NK-92 treated with Interleukin-12 subunit alpha and Interleukin-12 subunit beta, amount 100 ng/mL, for 24 hours (cell line): ENCODE data around the gene EGFR.

Experiments
- DNase-seq: peaks from one replicate; lab custom pipeline; 2025; lab: John Stamatoyannopoulos, UW

Gene EGFR

DNA sequence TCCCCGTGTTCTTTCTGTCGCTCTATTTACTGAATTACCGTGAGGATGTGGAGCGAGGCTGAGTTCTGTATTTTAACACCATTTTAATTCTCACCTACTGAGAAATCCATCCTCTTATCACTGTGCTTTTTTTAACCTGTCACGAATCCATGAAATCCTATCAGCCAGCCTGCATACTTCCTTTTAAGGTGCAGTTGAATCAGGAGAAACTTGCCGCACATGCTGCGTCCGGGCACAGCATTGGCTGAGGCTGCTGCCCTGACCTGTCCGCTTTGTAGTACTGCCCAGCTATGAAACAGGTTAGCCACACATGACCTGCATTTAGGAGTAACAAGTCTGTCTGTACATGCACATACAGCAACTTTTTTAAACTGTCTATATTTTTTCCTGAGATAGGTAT lies 82.5 kb downstream of the EGFR start:
- DNase-seq, result no peak

DNA sequence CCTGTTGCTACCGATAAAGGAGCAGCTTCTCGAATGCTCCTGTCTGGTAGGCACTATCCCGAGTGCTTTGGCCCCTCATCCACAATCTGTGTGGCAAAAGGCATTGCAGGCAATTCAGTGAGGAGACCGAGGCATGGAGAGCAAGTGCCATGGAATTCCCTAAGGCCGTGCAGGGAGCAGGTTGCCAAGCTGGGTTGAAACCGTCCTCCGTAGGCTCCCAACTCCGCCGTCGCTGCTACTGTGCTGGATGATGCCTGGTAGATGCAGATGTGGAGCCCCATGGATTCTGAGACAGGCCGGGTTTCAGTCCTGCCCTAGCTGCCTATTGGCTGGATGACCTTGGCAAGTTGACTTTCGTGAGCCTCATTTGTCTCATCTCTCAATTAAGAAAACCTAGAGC lies 85.3 kb downstream of the EGFR start:
- no peak for DNase-seq

DNA sequence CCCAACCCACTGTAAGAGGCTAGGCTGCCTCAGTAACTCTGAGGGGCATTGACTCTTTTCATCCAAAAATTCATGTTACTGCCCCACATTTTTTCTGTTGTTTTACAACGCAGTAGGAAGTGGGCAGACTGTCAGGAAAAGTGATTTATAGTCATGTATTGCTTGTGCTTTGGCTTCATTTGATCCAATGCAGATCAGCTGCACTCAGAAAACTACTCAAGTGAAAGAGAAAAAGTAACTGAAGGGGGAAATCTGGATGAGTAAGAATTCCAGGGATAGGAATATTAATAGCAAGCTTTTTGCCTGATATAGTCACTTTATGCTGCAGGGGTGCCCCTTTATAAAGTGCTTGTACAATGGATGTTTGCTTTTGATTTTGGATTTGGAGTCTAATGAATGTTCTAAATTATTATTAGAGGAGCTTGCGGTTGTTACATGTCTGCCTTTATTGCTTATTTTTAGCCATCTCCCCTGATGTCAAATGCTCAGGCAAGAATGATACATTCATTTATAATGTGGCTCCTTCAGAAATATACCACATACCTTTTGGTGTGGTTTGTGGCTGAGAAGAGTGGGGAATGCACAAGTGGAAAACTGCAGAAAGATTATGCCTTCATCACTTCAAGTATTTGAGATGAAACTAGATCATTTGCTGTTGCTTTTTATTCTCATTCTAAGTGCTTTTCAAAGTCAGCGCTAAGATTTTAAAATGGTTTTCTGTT lies 86.1 kb downstream of the EGFR start:
- no peak for DNase-seq

DNA sequence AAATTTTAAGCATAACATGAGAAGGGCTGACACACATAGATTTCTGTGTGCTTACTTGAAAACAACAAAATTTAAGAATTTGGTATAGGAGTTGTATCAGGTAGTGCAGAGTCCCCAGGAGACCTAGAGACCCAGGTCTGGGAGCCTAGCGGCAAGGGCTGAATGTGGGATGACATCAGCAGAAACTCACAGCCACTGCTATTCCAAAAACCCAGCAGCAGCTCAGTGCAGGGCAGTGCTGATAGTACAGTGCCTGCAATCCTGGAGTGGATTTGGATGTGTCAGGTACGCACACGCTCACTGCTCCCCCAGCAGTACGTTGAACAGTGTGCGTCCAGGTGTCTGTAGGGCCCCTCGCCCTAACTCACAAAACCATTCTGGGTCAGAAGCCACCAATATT lies 87.1 kb downstream of the EGFR start:
- no peak for DNase-seq

DNA sequence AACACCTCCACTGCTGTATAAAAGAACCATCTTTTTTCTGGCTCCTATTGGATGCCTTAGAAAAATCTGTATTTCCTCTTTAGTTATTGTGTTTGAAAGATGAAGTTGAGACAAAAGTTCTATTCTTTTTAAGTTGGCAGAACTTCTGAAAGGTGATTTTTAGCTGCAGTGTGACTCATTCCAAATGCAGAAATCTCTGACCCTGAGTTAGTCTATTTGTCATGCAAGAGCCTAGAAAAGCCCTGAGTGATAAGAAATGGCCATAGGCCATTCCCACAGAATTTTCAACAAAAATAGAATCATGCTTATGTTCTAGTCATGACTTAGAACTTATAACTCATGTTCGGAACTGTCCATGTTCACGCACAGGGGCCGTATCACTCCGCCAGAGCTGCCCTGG lies 89.1 kb downstream of the EGFR start:
- no peak for DNase-seq

DNA sequence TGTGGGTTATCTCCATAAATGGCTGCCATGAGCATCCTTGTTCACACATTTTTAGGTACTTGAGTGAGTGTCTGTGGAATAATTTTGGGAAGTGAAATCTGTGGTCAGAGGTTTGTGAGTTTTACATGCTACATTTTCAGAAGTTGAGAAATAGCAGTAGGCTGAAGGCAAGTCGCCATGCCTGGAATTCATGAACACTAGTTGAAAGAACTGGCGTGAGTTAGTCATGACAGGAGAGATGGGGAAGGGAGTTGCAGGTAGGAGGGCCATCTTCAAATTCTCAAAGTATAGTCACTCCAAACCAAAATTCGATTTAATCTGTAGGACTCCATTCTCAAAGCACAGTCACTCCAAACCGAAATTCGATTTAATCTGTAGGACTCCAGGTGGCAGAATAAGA lies 89.6 kb downstream of the EGFR start:
- no peak for DNase-seq

DNA sequence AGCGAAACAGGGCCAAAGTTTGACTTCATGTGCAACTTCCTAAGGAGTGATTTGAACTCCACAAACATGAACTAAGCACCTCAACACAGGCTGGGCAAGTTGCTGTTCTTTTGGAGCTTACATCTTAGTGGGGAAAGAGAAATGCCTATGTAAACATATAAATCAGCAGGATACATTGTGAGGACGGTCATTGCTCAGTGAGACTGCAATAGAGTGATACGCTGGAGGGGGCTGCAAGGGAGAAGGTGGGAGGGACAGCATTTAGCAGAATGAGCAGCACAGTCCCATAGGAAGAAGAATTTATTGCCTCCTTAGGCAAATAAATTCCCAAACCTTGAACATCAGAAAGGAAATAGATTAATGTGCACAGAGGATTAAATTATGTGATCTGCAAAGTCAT lies 90.0 kb downstream of the EGFR start:
- DNase-seq, result no peak

DNA sequence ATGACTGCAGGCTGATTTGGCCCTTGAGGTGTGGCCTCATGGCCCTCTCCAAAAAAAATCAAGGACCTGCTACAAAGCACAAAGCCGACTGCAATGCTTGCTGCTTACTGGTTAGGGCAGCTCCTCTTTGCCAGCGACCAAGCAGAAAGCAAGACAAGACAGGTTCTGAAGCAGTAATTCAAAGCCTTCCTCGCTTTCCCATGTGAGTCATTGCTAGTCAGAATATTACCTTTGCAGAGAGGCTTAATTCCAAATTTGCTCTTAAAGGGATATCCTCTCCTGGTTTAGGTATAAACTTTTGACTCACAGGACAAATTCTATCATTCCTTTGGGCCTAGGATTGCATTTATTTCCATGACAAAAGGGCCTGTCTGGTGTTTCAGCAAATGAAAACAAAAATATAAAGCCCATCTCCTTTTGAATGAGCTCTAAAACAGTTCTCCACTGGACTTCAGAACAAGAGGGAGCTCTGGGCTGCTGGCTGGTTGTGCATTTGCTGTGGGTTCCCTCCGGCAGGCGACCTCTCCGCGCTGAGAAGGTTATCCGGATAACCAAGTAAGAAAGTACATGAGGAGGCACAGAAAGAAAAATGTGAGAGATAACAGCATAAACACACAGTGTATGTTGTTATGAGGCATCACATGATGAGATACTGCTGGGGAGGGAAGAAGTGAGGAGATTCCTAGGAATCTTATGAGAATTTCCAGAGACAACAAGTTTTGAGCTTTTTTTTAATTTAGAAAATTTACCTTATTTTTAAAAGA lies 90.8 kb downstream of the EGFR start:
- no peak for DNase-seq

DNA sequence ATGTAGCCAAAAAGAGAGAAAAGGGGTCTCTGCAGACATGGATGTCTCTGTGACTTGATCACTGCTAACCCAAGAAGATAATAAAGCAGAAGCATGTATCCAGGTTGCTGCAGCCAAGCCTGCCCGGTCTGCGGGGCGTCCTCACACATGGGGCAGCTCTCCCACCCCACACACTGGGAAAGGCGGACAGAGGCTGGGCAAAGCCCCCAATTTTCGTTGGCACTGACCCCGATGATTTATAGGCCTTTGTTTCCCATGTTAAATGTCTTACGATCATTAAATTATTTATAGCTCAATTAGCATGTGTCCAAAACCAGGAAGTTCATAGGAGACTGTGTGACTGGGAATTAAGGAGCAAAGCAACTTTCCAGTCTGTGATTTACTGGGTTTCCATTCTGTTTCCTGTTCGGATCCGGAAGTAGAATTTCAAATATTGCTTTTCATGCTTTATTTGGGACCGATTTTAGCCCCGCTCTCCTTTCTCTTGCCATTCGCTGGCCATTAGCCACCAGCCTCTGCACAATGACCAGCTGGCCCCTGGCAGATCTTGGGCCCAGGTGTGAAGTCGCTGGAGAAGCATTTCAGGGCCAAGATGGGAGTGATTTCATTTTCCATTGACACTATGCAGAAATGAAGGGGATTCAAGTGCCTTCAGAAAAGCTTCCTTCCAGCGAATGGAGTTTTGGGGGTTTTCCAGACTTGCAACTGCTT lies 91.6 kb downstream of the EGFR start:
- DNase-seq, result no peak

DNA sequence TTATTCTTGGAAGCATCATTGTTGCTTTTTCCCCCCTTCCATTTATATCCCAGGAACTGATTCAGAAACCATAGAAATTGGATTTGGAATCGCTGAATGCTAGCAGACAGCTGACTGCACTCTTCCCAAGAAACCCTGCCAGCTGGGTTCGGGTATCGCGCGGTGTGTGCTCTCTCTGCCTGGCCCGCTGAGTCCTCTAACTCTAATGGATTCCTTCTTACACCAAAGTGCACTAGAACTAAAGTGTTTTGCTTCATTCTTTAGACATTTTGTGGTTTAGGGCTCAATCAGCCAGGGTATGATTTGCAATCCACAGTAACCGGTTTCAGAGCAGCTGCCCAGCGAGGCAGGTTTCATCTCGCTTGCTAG lies 92.2 kb downstream of the EGFR start:
- no peak for DNase-seq

DNA sequence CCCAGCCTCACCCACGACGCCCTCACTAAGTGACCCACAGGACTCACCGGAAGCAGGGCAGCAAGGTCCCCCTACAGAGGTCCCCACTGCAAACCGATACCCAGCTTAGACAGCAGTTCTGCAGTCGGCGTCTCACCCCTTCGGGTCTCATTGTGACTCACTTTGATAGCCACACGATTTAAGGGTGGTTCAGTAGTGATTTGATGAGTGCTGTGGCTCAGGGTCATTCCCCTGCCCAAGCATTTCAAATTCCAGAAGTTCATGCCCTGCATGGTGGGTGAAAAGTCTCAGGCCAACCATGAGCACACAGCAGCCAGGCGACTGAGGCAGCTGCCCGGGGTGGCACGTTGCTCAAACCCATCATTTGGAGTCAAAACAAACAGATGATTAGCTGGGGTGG lies 93.2 kb downstream of the EGFR start:
- DNase-seq, result no peak

DNA sequence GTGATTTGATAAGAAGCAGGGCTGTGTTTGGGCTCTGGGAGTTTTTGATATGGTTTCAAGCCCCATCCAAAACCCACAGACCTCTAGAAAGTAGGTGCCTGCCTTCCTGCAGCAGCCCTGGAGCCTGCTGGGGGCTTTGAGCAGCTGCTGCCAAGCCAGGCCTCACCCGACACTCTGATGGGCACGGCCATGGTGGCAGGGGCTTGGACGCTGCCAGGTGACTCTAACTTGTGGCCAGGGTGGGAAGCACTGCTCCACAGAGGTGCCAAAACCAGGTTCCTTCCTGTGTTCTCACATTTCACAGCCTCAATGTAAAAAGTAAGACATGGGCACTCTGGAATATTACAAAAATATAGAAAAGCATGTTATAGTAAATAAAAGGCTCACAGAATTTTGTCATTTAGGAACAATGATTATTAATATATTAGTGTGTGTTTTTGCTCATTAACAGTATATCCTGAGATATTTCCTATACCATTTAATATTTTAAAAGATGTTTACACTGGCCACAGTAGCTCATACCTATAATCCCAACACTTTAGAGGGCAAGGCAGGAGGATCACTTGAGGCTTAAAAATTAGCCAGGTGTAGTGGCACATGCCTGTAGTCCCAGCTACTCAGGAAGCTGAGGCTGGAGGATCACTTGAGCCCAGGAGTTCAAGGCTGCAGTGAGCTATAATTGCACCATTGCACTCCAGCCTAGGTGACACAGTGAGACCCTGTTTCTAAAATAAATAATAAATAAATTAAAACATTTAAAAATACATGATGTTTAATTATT lies 95.1 kb downstream of the EGFR start:
- no peak for DNase-seq

DNA sequence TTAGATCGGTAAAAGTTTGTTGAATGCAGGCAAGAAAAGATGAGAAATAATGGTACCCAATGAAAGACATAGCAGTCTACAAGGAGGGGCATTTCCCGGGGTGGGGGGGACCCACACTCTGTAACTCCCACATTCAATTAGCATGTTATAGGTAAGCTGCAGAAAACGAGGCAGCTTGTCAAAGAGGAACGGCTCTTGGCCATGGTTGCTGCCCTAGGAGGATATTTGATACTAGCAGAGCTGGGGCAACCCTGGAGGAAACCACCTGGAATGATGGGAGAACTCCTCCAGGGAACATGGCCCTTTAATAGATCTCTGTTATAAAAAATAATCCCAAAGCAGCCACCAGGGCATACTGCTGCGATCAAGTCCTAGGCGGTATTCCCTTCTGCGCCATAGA lies 98.5 kb downstream of the EGFR start:
- no peak for DNase-seq

DNA sequence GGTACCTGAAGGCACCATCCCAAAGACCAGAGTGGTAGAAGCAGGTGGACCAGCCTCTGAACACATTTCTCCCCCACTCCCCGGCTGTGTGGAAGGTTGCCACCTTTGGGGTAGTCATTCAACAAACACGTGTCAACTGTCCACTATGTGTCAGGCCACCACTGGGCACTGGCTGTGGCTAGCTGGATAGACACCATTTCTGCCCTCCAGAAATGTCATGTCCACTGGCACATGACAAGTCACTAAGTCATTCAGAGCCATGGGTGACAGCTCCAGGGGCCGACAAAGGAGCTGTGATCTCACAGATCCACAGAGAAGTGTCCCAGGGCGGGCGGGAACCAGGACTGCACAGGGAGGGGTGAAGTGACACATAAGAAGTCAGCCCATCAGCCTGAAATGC lies 99.6 kb downstream of the EGFR start:
- no peak for DNase-seq

DNA sequence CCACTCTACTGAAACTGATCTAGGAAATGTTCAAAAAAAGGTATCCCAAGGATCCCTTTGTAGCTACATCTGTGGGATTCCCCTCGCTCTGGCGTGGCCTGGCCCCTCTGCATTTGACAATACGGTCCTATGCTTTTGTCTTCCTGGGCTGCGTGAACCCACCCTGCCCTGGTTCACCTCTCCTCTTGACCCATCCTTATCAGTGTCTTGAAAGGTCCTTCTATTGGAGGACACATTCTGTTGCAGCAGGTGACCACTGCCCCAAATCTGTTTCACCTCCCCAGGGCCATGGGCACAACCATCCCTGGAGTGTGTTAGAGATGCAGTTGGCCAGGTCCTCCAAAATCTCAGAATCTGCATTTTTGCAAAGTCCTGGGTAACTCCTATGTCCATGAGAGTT lies 100.8 kb downstream of the EGFR start:
- no peak for DNase-seq

DNA sequence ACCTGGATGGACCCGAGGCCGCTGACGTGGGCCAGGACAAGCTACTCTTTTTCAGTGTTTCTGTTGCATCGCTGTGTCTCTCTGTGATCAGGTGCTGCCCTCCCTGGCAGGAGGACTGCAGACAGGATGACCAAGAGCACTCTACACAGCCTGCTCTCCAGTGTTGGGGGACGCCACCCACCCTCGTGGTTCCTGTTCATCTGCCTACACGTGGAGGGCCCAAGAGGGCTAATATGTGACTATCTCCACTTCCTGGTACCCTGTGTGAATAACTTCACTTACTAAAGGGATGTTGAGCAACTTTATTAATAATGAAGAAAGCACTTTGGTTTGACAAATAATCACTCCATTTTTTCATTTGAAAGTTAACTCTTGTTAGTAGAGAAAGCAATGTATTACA lies 101.3 kb downstream of the EGFR start:
- DNase-seq, result no peak

DNA sequence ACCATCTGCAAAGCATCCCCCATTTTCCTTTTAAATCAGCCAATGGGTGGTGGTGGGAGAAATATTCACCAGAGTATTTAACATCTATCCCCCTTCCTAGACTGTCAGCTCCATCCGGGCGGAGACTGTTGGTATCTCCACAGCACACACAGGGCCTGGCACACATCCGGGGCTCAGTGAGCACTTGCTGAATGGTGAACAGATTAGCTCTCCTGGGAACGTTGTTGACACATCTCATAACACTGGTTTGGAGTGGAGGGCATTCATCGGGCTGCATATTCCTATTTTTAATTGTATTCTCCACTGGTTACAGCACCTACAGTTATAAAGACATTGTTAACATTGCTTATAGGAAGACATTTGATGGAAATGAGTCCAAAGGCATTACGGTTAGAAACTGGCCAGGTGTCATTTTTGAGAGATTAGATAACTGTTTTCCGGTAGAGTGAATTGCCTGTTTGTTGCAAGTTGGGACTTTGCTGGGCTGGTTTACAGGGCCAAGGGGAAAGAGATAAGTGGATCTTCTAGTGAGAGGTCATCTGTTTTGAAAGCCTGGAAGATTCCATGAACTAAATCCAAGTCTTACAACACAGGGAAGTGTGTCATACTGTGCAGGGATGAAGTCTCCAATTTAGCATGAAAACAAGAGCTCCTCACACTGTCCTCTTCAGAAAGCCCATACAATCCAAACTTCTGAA lies 101.8 kb downstream of the EGFR start:
- no peak for DNase-seq

DNA sequence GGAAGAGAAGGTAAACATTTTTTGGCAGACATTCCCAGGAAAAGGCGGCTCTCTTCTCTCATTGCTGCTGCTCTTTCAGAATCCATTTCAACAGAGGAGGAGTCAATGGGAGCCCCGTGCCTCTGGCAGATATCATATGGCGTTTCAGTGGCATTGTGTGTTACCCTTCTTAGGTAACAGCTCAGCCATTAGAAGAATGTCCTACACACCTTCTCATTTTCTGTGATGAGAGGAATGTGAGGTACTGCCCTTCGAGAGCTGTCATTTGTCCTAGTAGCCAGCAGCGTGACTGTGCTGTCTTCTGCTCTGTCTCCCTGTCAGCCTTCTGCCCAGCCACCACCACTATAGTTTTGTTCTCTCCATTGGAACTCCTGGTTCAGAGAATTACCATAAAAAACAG lies 102.4 kb downstream of the EGFR start:
- no peak for DNase-seq

DNA sequence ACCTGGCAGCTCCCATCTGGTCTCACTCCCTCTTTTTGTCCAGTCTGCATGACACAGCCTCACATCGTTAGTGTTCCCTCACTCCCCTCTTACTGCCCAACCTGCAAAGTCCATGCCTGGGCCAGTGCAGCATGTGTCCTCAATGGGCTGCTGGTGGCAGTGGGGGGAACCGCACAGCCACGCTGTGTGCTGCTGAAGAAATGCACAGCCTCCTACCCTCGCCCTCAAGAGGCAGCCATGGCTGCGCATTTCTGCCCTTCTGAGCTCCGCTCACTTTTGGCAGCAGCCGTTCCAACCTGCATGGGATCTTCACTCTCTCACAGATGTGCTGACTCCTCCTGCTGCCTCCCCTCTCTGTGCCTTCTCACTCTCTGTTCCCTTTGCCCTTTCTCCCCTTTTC lies 103.4 kb downstream of the EGFR start:
- no peak for DNase-seq

DNA sequence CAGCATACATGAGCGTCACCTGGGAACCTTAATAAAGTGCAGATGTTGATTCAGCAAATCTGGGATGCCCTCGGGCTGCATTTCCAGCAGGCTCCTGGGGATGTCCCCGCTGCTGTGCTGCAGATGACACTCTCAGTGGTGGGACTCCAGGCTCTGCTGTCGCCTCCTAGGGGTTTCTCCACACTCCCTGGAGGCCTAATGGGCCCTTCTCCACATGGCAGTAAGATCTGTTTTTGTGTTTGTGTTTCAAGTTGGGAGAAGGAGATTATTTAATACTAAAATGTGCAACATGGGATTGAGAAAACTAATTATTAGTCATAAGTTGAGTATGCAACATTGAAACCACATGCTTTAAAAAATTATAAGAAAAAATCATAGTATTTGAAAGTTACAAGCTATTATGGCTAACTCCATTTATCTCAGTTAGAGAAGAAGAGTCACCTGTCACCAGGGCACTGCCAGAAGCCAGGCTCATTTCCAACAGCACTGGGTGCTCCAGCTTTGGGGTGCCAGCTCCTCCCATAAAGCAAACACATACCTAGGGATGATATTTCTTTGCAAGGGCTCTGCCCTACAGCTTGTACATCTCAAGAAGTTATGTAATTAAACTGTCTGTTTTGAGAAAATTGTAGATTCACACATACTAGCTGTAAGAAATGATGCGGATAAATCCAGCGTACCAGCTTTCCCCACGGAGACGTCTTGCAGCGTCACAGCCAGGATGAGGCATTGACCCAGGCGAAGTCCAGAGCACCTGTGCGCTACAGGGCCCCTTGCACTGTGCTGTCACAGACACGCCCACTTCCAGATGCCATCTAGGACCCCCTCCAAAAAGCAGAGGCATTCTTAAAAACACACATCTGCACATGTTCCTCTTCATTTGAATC lies 106.4 kb downstream of the EGFR start:
- DNase-seq, result no peak

DNA sequence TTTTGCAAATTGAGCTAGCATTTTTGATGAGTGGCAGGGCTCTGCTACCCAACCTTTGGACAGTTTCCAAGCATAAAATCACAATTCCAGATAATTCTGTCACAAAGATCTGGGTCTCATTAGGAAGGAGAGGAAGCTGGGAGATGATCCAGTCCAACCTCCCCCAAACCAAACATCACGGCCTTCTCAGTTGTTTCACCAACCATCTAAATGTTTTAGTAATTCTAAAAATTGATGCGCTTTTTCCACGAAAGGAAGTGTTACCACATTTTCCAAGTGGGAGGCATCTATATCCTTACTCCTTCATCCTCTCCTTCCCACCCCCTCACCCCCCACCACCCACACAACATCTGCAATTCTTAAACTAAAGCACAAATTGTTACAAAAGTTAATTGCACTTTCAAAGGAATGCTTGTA lies 108.3 kb downstream of the EGFR start:
- DNase-seq, result no peak
